NCI-H187 (cell line): ENCODE data around the gene NDRG2.
"Not testable (repeated sequence)": the region's sequence is repeated elsewhere in the genome, so short reads cannot be mapped to it uniquely, and the experiment has no call there.

Source experiments
- DNase-seq, 2 experiments: peaks; one replicate each; lab custom pipeline; 2025; lab: John Stamatoyannopoulos, UW

Gene NDRG2

DNA sequence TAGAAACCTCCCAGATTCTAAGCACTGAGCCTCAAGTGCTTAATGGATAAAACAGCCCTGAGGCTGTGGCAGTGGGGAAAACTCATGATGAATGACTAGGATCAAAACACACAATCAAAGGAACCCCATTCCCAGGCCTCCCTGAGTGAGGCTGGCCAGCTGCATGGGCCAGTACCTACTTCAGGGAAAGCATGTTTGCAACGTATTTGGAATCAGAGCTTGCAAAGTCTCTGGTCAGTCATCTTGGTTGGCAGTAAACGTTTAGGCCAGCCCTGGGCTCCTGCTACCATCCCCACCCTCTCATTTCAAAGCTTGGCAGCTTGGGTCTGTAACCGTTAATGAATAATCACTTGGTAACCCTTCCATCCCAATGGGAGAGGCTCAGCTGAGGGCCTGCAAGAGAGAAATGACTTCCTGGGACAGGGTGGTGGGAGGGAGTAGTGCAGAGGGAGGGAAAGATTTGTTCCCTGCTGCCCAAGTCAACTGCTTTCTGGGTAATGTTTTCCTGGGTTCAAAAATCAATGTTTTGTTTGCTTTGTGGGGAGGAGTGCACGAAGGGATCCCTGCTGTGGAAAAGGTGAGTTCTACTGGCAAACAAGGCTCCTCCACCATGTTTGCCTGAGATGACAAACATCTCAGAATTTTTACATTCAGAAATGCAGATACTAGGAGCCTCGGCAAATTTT, 30.7 kb upstream of the NDRG2 start:
- no peak for DNase-seq

DNA sequence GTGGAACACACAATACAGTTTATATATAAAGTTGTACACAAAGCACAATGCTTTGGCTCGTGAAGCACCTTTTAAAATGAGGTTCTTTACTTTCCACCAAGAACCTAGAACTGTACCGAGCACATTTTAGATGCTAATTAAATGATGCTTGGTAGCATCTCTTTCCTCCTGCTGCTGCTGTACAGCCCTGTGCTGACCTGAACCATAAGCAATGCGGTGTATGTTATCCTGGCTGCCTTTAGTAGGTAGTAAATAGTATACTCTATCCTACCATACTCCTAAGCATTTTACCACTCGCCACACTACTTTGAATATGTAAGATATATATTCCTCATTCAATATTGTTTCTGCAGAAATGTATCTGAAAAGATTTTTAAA, 29.9 kb upstream of the NDRG2 start:
- no peak for DNase-seq

DNA sequence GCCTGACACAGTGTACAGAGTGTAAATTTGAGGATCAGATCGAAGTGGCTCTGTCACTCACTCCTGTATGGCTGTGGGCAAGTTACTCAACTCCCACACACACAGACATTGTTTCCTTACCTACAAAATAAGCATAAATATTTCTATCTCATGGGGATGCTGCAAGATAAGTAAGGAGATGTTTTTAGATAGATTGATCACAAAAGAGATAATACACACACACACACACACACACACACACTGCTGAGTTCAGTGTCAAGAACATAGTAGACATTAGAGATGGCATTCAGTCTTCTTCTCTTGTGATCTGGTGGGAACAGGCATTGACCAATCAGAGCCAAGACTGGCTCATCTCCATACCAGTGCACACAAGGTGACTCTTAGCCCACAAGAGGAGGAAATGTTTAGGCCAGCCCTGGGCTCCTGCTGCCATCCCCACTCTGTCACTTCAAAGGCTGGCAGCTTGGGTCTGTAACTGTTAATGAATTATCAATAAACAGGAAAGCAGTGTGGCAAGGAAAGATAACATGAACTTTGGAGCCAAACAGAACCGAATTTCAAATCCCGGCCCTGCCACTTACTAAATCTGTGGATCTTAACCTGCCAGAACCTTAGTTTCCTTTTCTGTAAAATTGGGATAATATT, 29.4 kb upstream of the NDRG2 start:
- DNase-seq: no peak

DNA sequence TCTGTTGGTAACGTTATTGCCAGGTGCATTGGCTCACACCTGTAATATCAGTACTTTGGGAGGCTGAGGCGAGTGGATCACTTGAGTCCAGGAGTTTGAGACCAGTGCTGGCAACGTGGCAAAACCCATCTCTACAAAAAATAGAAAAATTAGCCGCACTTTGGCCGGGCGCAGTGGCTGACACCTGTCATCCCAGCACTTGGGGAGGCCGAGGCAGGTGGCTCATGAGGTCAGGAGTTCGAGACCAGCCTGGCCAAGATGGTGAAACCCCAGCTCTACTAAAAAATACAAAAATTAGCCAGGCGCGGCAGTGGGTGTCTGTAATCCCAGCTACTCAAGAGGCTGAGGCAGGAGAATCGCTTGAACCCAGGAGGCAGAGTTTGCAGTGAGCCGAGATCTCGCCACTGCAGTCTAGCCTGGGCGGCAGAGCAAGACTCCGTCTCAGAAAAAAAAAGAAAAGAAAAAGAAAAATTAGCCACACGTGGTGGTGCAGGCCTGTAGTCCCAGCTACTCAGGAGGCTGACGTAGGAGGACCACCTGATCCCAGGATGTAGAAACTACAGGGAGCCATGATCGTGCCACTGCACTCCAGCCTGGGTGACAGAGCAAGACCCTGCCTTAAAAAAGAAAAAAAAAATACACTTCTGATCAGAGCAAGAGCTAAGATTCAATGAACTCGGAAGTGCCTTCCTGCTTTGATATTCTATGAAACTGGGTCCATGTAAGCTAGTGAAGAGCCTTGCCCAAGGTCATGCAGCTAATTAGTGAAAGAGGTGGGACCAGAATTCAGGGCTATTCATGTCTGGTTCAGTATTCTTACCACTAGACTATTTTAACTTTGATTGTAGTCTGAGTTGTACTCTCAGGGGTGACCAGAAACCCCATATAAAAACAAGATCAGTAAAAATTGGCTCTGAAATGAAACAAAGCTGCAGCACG, 28.6 kb upstream of the NDRG2 start:
- no peak for DNase-seq

DNA sequence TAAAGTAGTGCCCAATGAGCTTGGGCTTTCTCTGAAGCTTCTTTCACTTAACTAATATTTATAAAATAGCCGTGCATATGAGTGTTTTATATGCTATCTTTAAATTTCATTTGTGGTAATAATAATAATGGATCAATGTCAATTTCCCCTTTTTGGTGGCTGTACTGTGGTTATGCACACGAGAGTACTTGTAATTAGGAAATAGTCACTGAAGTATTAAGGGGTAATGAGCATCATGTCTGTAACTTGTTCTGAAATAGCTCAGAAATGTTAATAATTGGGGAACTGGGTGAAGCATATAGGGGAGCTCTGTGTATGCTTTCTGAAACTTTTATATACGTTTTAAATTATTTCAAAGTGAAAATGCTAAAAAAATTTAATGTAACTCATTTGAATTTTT, 25.7 kb upstream of the NDRG2 start:
- no peak for DNase-seq

DNA sequence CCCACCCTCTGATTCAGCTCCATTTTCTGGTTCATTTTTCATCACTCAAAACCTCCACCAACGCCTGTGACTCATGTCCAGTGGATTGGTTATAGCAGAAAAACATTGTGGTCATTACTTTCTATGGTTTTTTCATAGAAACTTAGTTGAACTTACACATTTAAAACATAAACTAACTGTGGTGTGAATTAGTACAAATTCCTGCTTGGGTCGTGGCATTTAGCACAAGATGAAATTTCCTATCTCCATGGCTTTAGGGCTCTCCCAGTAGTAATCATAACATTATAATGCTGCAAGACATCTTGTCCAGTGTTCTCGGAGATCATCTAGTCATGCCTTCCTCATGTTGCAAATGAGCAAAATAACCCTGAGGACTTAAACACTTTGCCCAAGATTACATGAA, 24.4 kb upstream of the NDRG2 start:
- DNase-seq: no peak

DNA sequence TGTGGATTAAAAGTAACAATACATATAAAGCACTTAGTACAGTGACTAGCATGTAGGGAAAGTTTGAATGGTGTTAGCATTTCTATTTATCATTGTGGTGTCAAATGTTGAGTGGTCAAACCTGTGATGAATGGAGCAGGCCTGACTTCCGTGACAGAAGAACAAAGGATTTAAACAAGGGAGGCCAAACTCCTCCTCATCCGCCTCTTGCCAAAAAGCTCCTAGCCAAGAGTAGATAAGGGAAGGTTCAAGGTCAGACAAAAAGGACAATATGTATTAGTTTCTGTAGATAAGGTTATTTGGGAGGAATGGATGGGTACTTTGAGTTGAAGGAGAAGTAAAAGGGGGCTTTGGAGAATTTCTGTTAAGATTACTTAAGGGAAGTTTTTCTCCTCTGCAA, 23.8 kb upstream of the NDRG2 start:
- no peak for DNase-seq

DNA sequence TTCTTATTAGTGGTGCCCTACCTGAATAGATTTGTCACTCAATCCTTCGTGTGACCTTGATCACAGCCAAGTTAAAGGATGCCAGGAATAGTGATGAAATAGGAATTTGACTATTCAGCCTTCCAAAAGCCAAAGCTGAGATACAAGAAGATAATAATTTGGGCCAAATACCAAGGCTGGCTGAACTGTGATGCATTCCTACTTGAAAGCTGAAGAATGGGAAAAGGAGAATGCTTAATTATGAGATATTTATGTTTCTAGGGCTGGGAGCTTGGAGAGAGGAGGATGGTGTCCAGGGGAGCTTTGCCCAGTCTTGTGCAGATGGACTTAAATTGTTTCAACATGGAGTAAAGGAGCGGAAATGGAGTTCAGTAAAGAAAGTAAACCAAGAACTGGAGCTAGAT, 22.5 kb upstream of the NDRG2 start:
- no peak for DNase-seq

DNA sequence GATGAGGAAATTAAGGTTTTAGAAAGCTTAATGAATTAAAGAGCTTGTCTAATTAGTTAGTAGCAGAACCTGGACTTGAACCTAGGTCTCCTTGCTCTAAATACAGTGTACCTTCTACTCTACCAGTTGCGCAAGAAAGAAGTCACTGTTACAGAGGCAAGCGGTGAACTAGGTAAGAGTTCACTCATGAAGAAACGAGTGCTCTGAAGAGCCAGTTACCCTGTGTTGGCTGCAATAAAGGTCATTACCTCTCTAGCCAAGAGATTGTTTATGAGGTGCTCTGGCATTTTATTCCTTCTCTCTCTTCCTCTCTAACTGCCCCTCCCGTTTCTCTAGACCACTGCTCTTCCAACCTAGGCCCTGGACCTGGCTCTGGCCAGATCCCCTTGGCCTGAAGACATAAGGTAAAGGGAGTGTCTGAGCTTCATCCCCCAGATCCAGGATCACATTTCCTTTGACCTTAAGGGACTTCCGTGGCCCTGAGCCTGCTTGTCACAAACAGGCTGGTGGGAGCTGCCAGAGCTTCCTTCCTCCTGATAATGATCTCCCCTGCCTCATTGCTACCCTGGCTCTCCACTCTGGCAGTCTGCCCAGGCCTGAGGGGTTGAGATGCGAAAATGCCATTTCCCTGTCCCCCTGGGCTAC, 19.2 kb upstream of the NDRG2 start:
- no peak for DNase-seq

DNA sequence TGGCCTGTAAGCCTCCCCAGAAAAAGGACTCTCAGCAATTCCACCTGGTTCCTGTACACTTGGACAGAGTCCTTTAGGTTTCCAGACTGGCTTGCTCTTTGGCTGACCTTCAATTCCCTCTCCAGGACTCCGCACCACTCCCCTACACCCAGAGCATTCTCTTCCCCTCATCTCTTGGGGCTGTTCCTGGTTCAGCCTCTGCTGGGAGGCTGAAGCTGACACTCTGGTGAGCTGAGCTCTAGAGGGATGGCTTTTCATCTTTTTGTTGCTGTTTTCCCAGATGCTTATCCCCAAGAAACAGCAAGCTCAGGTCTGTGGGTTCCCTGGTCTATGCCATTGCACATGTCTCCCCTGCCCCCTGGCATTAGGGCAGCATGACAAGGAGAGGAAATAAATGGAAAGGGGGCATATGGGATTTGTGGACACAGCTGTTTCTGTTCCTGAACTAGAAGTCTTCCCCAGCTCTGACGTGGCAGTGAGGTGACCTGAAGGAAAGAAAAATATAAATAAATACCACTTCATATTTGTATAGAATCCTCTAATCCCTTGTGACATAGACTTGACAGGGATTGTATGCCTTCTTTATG, 18.6 kb upstream of the NDRG2 start:
- DNase-seq: no peak

DNA sequence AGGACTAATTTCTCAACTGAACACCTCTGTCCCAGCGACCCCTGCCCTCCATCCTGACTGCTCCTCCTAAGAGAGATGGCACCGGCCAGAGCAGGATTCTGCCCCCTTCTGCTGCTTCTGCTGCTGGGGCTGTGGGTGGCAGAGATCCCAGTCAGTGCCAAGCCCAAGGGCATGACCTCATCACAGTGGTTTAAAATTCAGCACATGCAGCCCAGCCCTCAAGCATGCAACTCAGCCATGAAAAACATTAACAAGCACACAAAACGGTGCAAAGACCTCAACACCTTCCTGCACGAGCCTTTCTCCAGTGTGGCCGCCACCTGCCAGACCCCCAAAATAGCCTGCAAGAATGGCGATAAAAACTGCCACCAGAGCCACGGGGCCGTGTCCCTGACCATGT, 18.1 kb upstream of the NDRG2 start:
- DNase-seq: no peak

DNA sequence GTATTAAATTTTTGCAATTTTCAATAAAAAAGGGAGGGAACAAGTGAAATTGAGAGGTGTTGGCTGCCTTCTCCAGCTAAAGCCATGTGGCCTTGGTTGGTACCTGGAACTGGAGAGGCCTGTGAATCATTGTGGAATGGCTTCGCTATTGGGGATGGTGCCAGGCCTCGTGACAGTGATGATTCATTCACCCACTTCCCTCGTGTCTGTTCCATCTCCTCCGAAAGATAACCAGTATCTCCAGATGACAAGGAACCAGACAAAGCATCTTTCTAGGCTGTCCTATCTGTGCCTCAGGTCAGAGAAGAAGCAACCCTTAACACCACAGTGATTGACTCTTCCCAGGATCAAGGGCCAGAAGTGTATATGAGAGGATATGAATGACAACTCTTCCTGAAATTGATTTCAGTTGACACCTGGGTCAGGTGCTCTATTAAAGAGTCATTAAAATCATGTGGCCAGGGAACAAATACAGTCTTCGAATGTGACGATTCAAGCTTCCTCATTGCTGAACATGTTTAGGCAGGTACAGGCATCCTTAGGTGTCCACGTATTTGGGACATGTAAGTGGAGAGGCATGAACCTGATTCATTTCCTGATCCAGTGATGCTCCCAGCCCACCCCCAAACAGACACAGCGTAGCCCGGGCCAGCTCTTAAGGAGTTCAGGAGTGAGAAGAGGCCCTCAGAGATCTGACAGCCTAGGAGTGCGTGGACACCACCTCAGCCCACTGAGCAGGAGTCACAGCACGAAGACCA, 17.0 kb upstream of the NDRG2 start, which contains the start of gene RNASE7:
Gene RNASE7, plus strand, starts transcription at position 687 of the 758 bp plus-strand sequence. CDS start 631 bp downstream, outside the sequence.
- DNase-seq: no peak

DNA sequence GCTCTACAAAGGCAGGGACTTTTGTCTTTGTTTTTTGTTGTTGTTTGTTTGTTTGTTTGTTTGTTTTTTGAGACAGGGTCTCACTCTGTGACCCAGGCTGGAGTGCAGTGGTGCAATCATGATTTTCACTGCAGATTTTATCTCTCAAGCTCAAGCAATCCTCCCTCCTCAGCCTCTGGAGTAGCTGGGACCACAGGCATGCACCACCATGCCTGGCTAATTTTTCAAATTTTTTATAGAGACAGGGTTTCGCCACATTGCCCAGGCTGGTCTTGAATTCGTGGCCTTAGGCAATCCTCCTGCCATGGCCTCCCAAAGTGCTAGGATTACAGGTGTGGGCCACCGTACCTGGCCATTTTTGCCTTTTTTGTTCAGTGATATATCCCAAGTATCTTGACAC, 16.1 kb upstream of the NDRG2 start:
- DNase-seq: not testable (repeated sequence)

DNA sequence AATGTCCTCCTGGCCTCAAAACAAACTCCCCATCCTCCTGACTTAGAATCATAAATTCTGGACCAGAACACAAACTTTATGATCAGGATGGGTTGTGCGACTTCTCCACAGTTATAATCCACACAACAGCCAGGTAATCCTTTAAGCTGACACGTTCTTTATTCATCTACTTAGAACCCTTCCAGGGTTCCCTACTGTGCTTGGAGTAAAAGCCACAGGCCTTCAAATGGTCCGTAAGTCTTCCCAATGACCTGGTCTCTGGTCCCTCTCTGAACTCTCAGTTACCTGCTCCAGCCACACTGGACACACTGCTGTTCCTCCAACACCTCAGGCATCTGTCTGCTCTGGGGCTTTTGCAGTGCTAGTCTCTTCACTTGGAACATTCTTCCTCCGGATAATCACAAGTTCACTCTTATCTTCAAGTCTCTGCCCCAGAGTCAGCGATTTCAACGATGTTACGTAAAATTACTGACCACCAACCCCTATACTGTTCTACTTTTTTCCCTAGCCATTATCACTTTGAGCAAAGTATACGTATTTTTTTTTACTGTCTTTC, 15.6 kb upstream of the NDRG2 start:
- no peak for DNase-seq

DNA sequence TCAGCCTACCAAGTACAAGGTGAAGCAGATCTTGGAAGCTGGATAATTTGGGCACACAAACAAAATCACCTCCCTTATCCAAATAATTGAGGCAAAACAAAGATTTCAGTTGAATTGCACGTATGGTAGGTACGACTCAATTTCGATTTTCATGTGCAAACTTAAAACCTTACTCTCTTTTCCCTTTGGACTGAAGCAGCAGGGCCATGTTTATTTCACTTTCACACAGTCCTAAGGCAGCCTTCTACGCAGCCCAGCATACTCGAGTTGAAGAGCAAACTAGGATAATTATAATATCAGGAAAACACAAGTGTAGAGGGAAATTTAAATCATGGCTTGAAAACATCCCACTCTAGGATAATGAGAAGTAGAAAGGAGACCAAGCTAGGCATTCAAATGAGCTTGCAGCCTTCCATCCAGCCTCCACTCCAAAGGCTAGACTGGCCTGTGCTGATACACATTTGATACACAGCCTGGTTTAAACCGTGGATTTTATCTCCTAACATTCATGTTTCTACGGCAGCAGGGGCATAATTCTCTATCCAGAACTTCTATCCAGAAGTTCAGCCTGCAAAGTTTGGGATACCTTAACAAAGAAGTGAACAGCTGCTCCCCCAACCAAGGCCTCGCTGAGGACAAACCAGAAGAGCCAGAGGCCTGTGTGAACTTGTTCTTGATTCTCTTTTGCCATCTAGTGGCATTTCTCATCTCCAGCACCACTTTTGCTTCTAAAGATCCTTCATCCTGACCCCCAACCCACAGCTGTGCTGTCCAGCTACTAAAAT, 14.9 kb upstream of the NDRG2 start:
- no peak for DNase-seq

DNA sequence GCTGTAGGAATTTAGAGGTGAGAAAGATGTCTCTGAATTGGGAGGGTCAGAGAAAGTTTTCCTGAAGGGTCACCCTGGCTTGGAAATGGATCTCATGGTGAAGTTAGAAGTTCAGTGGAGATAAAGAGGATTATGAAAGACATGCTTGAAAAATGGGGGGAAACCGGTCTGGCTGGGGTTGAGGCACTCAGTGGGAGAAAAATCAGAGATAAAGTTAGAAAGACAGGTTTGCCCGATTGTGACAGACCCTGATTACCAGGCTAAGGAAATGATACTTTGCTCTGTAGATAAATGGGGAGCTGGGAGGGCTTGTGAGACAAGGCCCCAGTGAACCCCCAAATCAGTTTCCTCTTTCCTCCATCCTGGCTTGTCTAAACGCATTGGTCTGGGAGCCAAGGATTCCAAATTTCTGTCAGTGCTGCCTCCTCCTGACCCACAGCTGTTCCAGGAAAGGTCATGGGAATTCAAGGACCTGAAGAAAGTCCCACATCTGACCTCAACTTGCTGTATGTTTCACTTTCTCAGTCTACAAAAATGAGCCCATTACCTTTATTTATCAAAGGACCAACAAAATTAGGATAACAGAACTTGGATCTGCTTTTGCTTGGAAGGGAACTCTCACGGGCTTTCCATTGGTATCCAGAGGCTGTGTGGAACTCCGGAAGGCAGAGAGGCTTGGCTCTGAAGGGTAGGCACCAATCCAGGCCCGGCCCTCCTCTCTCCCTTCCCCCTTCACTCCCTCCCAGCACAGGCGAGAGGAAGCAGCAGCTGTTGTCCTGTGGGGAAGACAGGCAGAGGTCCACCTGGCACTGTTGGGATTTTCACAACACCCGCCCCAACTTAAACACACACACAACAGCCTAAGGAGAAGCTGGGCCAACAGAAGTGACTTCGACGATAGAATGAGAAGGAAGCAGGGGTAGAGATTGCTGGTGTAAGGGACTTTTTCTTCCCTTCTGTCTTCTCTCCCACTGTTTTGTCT, 13.9 kb upstream of the NDRG2 start:
- DNase-seq: no peak

DNA sequence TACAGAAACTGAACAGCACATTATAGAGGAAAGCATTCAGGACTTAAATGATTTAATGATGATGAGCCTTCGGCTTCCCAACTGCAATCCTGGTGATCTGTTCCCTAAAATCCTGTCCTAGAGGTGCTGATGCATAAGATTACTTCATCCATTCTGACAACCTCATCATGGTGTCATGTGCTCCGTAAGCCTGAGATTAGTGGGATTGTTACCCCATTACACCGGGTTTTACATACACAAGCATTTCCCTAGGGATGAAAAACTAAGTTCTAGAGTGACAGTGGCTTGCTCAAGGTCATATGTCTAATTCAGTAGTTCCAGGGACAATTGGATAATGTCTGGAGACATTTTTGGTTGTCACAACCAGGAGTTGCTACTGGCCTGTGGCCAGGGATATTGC, 12.3 kb upstream of the NDRG2 start:
- no peak for DNase-seq

DNA sequence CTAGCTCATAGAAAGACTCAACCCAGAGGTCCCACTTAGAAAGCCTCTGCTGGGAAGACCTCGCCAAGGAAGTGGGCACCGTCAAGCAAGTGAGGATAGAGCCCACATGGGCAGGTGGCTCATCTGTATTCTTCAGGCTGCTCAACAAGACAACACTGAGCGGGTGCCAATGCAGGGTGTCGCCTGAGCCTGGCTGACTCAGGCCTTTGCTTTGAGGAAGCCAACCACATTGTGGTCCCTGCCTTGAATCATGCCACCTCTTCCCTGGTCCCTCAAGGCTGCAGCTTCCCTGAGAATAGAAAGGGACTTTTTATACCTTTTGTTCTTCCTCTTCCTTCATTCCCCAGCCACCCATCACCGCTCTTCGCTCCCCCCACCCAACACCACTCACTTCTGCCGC, 11.9 kb upstream of the NDRG2 start:
- no peak for DNase-seq

DNA sequence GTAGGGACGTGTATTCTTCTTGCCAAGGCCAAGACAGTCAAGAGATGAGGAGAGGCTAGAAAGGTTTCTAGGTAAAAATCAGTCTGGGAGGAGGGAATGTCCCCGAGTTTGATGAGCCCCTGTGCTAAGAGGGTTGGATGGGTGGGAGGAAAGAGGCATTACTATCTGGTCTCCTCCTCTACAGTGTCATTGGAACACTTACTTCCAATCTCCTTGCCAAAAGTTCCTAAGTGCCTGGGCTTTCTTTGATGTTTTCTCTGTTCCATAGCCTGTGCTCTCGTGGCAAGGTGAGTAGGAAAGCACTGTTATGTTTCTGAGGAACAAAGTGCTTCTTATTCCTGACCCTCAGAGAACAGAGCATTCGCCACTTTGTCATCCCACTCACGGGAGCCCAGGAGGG, 9.8 kb upstream of the NDRG2 start, which contains the start of gene RNASE13:
Gene RNASE13, minus strand, starts transcription at position 101 of the 400 bp plus-strand sequence. CDS start 519 bp downstream, outside the sequence.
- DNase-seq: no peak
